Central memory CD4-positive, alpha-beta T cell (primary cell): ENCODE measurements around the gene OR2T10.
"Not testable (repeated sequence)": the region's sequence is repeated elsewhere in the genome, so short reads cannot be mapped to it uniquely, and the experiment has no call there.

Experiments
- DNase-seq: peaks from one replicate; pipeline ENCODE4 v3.0.0; 2022

OR2T10 gene

DNA sequence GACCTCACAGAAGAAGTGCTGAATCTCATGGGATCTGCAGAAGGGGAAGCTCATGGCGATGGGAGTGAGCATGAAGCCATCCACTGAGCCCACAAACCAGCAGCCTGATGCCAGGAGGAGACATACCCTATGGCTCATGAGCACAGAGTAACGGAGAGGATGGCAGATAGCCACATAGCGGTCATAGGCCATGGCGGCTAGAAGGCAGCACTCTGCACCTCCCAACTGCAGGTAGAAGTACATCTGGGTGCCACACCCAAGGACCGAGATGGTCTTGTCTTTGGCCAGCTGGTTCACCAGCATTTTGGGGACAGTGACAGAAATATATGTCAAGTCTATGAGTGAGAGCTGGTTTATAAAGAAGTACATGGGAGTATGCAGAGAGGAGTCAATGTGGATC lies 4.3 kb downstream of the OR2T10 start:
- DNase-seq, result no peak

DNA sequence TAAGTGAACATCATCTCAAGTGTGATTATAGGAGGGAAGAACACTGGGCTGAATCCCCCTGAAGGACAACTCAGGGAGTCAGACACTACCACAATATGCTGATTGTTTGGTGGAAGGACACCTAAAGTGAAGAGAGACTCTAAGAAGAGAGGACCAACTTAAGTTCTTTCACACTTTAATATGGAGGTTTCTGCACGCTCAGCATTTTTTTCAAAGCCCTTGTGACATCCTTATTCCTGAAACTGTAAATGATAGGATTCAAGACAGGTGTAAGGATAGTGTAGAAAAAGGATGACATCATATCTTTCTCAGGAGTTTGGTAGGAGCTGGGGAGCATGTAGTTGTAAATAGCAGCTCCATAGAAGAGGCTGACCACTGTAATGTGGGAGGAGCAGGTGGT lies 4.8 kb downstream of the OR2T10 start:
- DNase-seq, result no peak

DNA sequence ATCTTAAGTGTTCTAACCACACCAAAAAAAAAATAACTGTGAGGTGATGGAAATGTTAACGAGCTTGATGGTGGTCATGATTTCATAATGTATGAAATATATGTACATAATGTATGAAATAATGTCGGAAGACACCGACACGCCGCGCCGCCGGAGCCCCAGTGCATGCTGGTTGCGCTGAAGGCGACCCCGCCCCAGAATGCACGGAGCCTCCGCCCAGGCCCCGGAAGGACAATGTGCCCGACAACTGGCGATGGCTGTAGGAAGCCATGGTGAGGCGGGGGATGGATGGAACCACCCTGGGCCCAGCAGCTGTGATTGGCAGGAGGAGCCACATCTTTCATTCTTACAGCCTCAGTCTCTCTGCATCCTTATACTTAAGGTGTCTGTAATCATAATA lies 7.4 kb downstream of the OR2T10 start:
- DNase-seq, result no peak

DNA sequence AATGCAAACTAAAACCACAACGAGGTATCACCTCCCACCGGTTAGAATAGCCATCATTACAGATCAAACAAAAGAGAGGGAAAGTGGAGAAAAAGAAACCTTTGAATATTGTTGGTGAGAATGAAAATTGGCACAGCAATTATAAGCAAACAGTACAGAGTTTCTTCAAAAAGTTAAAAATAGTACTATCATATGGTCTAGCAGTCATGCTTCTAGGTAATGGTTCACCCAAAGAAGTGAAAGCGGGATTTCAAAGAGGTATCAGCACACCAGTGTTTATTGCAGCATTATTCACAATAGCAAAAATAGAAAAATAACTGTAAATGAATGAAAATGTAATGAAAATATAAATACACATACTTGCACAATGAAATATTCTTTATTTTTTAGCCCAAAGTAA lies 8.2 kb downstream of the OR2T10 start:
- no peak for DNase-seq

DNA sequence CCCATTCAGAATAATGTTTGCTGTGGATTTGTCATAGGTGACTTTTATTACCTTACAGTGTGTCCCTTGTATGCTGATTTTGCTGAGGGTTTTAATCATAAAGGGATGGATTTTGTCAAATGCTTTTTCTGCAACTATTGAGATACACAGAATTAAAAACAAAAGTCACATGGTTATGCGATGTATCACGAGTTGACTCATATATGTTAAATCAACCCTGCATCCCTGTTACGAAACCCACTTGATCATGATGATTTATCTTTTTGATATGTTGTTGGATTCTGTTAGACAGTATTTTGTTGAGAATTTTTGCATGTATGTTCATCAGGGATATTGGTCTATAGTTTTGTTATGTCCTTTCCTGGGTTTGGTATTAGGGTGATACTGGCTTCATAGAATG lies 12.2 kb downstream of the OR2T10 start:
- DNase-seq, result no peak

DNA sequence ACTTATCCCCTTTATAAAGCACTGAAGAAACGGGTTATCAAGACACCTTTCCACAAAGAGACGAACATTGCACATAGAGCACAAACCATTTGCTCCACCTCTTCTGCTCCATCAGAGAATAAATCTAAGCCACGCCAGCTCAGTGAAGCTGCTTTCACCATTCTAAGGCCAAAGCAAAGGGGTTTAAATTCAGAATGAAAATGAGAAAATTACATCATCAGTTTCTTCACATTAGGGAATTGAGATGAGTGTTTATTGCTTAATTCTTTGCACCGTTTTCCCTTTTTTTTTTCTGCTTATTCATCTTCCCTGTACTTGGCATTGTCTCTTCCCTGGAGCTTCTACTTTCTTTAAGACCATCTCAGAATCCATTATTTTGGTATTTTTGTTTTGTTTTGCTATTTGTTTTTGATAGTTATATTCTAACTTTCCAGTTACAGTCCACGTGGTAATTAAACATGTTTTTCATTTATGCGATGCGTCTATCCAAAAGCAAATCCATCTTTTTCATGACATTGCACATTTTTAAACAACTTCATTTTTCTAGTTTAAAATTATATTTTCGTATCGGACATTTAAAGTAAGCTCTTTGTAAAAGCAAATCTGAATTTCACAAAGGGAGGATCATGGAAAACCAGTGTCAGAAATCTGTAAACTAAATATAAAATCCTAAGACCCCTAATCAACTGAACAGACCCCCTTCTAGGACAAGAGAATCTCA lies 21.1 kb downstream of the OR2T10 start:
- no peak for DNase-seq

DNA sequence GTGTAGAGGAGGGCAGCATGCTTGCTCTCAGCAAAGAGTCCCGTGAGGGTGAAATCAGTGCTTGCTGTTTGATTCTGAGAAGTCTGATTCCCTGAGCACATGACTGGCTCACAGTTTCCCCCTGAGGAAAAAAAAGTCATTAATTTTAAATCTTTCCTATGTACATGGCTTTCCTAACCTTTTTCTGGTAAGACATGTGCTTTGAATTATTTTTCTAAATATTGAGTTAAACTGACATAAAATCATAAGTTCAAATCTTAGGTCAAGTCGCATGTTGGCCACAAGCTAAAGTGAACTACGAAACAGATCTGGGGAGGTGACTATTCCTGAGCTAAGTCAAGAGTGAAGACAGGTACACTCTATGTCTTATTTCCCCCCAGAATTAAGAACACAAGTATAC lies 22.8 kb downstream of the OR2T10 start, which contains the start of gene OR2T34:
Gene OR2T34, minus strand, starts transcription at position 101 of the 400 bp plus-strand sequence. Its CDS starts 0 bp downstream, at position 101.
- not testable (repeated sequence) for DNase-seq

DNA sequence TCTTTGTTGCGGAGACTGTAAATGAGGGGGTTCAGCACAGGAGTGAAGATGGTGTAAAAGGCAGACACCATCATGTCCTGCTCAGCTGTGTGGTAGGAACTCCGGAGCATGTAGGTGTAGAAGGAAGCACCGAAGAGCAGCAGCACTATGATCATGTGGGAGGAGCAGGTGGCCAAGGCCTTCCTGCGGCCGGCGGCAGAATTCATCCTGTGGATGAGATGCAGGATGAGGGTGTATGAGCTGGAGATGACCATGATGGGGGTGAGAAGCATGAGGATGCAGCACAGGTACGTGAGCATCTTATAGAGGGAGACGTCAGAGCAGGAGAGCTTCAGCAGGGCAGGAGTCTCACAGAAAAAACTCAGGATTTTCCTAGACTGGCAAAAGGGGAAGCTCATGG lies 23.6 kb downstream of the OR2T10 start:
- DNase-seq, result not testable (repeated sequence)

DNA sequence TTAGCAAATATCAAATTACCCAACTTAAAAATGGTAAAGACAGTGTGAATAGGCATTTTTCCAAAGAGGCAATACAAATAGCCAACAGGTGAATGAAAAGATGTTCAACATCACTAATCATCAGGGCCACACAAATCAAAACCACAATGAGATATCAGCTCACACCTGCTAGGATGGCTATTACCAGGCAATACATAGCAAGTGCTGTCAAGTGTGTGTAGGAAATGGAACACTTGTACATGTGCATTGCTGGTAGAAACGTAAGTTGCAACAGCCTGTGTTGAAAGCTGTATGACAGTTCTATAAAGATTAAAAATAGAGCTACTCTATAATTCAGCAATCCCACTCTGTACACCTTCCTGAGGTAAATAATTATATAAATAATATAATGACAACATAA lies 25.5 kb downstream of the OR2T10 start:
- DNase-seq, result not testable (repeated sequence)

DNA sequence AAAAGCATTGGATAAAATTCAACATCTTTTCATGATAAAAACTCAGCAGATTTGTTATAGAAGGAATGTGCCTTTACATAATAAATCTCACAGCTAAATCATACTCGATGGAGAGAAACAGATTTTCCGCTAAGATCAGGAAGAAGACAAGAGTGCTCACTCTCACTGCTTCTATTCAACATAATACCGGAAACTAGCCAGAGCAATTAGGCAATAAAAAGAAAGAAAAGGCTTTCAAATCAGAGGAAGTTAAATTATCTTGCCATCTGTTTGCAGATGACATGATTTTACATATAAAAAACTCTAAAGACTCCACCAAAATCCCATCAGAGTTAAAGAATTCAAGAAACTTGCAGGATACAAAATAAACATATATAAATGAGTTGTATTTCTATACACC lies 26.7 kb downstream of the OR2T10 start:
- not testable (repeated sequence) for DNase-seq

DNA sequence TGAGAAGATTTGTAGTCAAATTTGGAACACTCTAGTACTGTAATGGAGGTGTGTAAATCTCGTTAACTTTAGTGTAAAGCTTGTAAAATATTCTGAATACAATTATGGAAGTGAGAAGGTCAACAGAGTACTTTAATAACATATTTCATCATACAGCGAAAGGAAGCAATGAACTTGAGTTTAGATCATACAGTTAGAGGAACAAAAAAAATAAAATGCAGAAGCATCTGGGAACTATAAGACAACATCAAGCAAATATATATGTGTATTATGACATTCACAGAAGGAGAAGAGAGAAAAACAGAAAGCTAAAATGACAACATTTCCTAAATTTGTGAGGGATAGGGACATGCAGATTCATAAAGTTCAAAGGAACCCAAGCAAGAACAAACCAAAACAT lies 28.5 kb downstream of the OR2T10 start:
- not testable (repeated sequence) for DNase-seq

DNA sequence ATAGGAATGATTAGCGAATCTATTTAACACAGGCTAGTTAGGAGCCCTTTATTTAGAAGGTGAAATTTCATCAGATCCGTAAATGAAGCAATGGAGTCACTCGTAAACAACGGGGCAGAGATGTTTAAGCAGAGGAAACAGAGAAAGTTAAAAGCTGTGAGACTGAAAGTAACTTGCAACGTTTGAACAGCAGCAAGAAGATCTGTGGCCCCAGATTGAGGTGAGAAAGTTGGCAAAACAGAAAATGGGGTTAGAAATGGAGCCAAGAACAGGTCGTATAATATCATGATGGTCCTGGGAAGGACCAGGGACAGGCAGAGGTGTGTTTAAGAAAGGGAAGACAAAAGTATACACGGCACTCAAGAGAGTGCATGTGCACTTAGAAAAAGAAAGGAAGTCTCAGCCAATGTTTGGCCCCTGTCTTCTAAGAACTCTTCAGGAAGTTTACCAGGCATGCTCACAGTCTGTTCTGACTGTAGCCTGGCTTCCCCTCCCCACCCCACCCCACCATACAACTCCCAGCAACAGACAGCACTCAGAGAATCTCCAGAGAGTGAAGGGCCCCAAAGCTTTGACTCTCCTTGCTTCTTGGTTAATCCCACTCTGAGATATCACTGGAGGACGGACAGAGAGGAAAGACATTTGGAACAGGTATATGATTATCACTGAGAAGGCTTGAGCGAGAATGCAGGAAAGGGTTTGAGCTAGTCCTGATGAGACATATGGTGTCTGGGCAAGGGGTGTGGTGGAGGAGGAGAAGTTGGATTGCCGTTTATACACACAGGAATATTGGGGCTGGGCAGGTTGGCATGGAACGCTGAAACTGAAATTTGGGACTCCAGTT lies 31.7 kb downstream of the OR2T10 start:
- peak; percentile 33 for DNase-seq

DNA sequence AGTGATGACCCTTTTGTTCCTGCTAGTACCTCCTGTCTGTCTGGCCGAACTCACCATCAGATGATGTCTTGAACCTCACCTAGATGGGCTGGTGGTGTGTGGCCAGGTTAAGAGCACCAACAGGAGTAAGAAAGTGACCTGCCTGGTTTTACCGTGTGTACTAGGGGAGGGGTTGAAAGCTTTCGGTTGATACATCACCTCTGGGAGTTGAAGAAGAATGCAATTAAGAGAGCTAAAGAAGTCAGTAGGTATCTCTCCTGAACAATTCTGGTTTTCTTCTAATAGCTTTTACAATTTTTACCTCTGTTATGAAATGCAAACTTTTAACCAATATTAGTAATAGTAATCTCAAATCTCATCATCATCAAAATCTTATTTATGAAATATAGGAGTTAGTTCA lies 34.8 kb downstream of the OR2T10 start, which contains the start of gene OR2T29:
Gene OR2T29, minus strand, starts transcription at position 101 of the 400 bp plus-strand sequence. CDS start 3,281 bp downstream, outside the sequence.
- not testable (repeated sequence) for DNase-seq

DNA sequence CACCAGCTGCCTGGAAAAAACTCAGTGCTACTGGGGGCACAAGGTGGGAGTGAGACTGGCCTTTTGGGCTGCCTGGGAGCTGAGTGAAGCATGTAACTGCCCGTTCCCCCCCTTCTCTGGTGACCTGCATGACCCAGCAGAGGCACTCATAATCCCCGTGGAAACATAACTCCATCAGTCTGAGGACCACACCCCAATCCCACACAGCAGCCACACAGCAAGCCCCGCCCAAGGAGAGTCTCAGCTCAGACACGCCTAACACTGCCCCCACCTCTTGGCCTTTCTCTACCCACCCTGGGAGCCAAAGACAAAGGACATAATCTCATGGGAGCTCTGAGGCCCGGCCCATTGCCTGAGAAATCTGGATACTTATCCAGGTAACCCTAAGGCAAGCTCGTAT lies 46.5 kb downstream of the OR2T10 start:
- not testable (repeated sequence) for DNase-seq

DNA sequence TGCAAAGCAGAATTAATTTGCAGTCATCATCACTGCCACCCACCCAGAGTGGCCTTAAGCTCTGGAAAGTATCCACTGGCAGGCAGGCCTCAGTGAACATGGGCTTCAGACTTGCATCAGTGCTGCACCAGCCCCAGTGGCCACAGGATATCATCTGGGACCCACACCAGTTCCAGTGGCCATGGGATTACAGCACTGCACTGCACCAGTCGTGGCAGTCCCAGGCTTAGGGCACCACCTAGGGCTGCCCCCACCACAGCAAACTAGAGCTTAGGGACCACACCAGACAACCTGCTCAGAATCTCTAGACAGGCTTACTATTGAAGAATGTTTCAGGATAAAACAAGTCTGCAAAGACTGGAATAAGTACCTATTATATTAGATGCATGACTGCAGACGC lies 50.1 kb downstream of the OR2T10 start:
- DNase-seq, result not testable (repeated sequence)
